Mesothelial cell of epicardium (in vitro differentiated cells): ENCODE data around the gene CPLX1. TPM values are rescaled to one million over a fixed set of nuclear protein-coding genes. Genes with fewer than 3 reads are reported as not detected.

Source experiments
- DNase-seq, 2 experiments: peaks; one replicate each; pipeline ENCODE4 v3.0.0; 2021; ENCODE audit warnings: low spot score in 2 of 2; ENCODE audit not compliant: unreplicated experiment in 2 of 2
- H3K27ac Mint-ChIP-seq: 2 replicates; pipeline ENCODE4 v1.8.0; 2021; ENCODE audit warnings: mixed read lengths
- H3K27me3 Mint-ChIP-seq: 2 replicates; pipeline ENCODE4 v1.8.0; 2021; ENCODE audit warnings: low read depth, mixed read lengths
- H3K36me3 Mint-ChIP-seq: 2 replicates; pipeline ENCODE4 v1.8.0; 2021; ENCODE audit warnings: mixed read lengths
- H3K4me1 Mint-ChIP-seq: 2 replicates; pipeline ENCODE4 v1.8.0; 2021; ENCODE audit warnings: mixed read lengths
- H3K4me3 Mint-ChIP-seq: 2 replicates; pipeline ENCODE4 v1.8.0; 2021; ENCODE audit warnings: mild to moderate bottlenecking, moderate library complexity, mixed read lengths
- H3K9me3 Mint-ChIP-seq: 2 replicates; pipeline ENCODE4 v1.8.0; 2021; ENCODE audit warnings: mixed read lengths
- total RNA-seq: library from RNA; stranded (reverse); gene quantifications from 3 replicates; pipeline ENCODE4 v1.2.1, GENCODE V29; 2021
- TF ChIP-seq, protein P1 (sequence below): fragments of 200-600 bp; sonication (generic); IDR thresholded peaks from one replicate; pipeline ENCODE4 v1.5.0; 2021; ENCODE audit warnings: antibody characterized with exemption; ENCODE audit not compliant: unreplicated experiment

The CPLX1 gene
- total RNA-seq, 1 donor from 2014 or later = 4.6 TPM

DNA sequence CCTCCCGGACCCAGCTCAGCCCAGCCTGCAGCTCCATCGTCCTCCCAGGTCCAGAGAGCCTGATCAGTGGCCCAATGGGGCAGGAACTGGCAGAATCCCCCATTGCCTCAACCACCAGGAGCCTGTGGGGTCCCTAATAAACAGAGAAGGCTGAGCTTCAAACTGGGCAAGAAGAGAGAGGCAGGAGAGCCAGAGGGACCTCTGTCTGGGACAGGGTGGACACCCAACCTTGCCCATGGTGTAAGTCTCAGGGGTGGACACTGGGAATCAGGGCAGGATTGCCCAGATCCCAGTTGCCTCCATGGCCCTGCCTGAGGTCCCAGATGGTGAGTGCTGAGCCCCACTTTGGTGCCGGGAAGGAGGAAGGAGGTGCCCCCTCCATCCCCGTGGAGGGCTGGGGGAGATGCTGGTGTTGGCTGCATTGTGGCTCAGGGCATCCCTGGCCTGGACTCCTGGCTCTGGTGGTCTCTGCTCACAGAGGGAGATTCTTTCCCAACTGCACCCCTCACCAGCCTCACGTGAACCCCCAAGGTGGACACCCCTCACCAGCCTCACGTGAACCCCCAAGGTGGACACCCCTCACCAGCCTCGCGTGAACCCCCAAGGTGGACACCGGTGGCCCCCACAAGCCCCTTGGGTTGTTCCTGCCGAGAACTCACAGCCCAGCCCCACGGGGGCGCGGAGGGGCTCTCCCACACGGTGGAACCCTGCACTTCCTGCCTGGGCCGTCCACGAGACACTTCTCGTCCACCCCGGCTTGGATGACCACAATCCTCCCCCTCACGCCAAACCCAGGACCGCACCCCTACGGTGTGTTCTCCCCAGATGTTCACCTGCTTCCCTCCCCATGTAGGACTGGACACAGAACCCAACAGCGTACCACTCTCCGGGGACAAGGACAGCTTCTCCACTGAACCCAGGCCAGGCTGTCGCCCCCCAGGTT, 5.4 kb downstream of the CPLX1 start:
- Mint-ChIP-seq H3K4me3 (no peak overlapping the region), H3K27me3 (peaks cover 89% of the 10 kb centered on the region), H3K9me3 (no peaks in the 10 kb centered on the region), H3K36me3 (no peaks in the 10 kb centered on the region), H3K27ac (no peak overlapping the region), H3K4me1 (no peaks in the 10 kb centered on the region)
- no peak for DNase-seq
- TF ChIP-seq, protein P1, sequence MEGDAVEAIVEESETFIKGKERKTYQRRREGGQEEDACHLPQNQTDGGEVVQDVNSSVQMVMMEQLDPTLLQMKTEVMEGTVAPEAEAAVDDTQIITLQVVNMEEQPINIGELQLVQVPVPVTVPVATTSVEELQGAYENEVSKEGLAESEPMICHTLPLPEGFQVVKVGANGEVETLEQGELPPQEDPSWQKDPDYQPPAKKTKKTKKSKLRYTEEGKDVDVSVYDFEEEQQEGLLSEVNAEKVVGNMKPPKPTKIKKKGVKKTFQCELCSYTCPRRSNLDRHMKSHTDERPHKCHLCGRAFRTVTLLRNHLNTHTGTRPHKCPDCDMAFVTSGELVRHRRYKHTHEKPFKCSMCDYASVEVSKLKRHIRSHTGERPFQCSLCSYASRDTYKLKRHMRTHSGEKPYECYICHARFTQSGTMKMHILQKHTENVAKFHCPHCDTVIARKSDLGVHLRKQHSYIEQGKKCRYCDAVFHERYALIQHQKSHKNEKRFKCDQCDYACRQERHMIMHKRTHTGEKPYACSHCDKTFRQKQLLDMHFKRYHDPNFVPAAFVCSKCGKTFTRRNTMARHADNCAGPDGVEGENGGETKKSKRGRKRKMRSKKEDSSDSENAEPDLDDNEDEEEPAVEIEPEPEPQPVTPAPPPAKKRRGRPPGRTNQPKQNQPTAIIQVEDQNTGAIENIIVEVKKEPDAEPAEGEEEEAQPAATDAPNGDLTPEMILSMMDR = no peak

DNA sequence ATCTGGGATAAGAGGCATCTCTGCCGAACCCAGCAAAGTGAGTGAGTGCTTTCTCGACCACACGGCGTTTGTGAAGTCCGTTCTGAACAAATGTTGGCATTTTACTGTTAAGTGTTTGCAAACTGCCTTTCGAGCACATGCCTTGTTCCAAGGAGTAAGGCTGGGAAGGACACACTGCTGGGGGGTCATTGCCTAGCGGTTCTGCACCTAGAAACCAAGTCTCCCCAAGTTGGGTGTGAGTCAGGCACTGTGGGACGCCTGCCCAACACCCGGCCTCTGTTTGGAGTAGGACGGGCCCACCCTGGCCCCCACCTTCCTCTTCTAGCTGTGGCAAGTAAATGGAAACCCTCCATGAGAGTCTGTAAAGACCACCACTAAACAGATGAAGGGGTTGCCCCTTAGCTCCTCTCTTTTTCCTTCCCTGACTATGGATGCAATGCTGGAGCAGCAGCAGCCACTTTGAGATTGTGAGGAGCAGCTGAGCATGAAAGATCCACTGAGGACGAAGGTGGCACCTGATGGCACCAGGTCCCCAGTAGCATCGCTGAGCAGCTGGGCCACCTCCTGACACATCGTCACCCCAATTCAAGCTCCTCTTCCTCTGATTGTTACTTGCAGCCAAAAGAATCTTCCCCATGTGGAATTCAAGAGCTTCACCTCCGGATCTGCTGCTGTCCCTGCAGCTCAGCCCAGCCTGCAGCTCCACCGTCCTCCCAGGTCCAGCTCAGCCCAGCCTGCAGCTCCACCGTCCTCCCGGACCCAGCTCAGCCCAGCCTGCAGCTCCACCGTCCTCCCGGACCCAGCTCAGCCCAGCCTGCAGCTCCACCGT, 6.3 kb downstream of the CPLX1 start:
- no peaks in the 10 kb centered on the region for H3K36me3 Mint-ChIP-seq
- H3K27me3 Mint-ChIP-seq = peaks cover 92% of the 10 kb centered on the region
- DNase-seq = no peak
- no peaks in the 10 kb centered on the region for H3K4me1 Mint-ChIP-seq
- H3K27ac Mint-ChIP-seq = no peak overlapping the region
- TF ChIP-seq, protein P1 = no peak
- no peak overlapping the region for H3K4me3 Mint-ChIP-seq
- H3K9me3 Mint-ChIP-seq = no peaks in the 10 kb centered on the region

DNA sequence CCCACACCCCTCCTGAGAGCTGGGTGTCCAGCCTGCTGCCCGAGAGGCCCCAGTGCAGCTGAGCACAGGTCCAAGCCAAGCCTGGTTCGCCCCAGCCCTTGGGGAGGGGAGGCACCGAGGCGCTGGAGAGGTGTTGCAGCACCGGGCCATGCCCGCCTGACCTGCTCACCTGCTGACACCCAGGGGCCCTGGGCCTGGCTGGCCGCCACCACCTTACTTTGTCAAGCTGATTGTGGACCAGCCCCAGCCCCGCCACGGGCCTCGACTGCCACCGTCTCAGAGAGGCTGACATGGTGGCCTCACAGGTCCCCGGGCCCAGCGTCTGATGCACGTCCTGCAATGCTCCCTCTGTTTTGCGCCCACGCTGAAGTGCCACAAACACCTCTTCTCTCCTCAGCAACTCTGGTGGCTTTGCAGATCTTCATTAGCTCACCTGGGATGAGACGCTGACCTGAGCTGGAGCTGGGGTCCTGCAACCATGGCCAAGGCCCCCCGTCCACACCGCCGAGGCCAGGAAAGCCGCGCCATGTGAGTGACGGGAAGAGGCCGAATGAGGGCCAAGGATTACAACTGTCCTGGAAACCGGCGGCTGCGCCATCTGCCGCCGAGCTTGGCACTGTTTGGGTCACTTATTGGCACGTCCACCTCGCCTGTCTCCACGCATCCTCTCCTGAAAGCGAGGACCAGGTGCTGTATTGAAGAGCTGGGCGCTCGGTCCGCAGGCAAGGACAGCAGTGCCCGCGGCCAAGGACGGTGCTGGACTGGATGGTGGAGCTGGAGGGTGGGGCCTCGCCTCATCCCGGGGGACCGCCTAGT, 7.6 kb downstream of the CPLX1 start:
- no peak overlapping the region for H3K4me3 Mint-ChIP-seq
- H3K27ac Mint-ChIP-seq = no peak overlapping the region
- TF ChIP-seq, protein P1 = no peak
- H3K4me1 Mint-ChIP-seq = no peaks in the 10 kb centered on the region
- H3K9me3 Mint-ChIP-seq = no peaks in the 10 kb centered on the region
- H3K36me3 Mint-ChIP-seq = no peaks in the 10 kb centered on the region
- peaks cover 92% of the 10 kb centered on the region for H3K27me3 Mint-ChIP-seq
- DNase-seq = no peak

DNA sequence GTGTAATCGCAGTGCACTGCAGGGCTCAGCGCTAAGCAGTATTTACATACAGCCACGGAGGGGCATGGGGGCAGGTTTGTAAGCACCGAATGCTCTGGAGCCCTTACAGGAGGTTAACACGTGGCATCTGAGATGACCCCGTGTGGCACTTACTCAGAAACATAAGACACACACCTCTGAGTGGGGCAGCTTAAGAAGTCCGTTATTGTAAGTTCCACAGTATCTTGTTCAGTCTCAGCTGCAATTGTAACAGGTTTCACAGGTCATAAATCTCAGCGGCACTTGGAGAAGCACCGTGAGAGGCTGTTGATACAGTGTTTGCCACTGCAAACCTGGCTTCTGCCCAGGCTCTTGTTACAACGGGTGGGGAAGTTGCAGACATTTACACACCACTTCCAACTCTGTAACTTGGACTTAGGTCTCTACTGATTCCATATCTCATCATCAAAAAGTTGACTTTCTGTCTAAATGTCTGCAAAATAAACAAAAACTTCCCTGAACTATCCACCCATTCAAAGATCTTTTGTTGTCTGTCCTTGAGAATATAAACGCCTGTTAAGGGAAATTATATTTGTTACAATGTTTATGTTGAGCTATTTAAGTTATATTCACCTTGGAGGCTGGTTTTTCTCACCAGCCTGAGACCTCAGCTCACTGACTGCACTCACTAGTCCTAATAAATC, 10.3 kb downstream of the CPLX1 start:
- no peak overlapping the region for H3K4me3 Mint-ChIP-seq
- no peaks in the 10 kb centered on the region for H3K9me3 Mint-ChIP-seq
- peaks cover 89% of the 10 kb centered on the region for H3K27me3 Mint-ChIP-seq
- no peaks in the 10 kb centered on the region for H3K4me1 Mint-ChIP-seq
- H3K36me3 Mint-ChIP-seq = no peaks in the 10 kb centered on the region
- DNase-seq = no peak
- H3K27ac Mint-ChIP-seq = no peak overlapping the region
- TF ChIP-seq, protein P1 = no peak

DNA sequence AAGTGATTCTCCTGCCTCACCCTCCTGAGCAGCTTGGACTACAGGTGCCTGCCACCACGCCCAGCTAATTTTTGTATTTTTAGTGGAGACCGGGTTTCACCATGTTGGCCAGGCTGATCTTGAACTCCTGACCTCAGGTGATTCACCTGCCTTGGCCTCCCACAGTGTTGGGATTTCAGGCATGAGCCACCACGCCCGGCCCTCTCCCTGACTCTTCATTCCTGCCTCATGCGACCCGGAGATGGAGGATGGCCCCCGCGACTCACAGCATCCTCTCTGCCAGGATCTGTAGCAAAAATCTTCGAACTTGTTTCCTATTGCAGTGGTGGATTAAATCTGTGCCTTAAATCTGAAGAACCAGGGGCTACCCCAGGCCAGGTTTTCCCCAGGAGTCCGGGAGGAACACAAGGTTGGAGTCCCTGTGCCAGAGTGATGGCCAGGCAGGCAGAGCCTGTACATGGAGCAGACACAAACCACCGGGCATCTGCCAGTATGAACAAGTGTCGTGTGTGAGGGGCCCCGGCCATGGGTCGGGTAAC, 11.5 kb downstream of the CPLX1 start:
- Mint-ChIP-seq H3K27me3 (peaks cover 81% of the 10 kb centered on the region), H3K4me3 (no peak overlapping the region), H3K36me3 (no peaks in the 10 kb centered on the region), H3K9me3 (no peaks in the 10 kb centered on the region), H3K27ac (no peak overlapping the region), H3K4me1 (no peaks in the 10 kb centered on the region)
- DNase-seq = no peak
- TF ChIP-seq, protein P1 = no peak
